Neural crest cell (in vitro differentiated cells): ENCODE measurements around the gene RGS2. TPM values are rescaled to one million over a fixed set of nuclear protein-coding genes. Genes with fewer than 3 reads are reported as not detected.

Experiments
- DNase-seq: peaks from one replicate; pipeline ENCODE4 v3.0.0; 2021; ENCODE audit warnings: low read depth, mixed read lengths, low spot score
- H3K27ac Mint-ChIP-seq: one replicate; pipeline ENCODE4 v1.8.0; 2021; ENCODE audit warnings: mild to moderate bottlenecking, mixed read lengths; ENCODE audit not compliant: unreplicated experiment
- H3K27me3 Mint-ChIP-seq: 2 replicates; pipeline ENCODE4 v1.8.0; 2021; ENCODE audit warnings: low read depth, mild to moderate bottlenecking, mixed read lengths
- H3K36me3 Mint-ChIP-seq: 2 replicates; pipeline ENCODE4 v1.8.0; 2021; ENCODE audit warnings: low read depth, mild to moderate bottlenecking, mixed read lengths
- H3K4me1 Mint-ChIP-seq: 2 replicates; pipeline ENCODE4 v1.8.0; 2021; ENCODE audit warnings: mixed read lengths
- H3K4me3 Mint-ChIP-seq: one replicate; pipeline ENCODE4 v1.8.0; 2021; ENCODE audit warnings: mild to moderate bottlenecking, mixed read lengths
- H3K9me3 Mint-ChIP-seq: 2 replicates; pipeline ENCODE4 v1.8.0; 2021; ENCODE audit warnings: mixed read lengths
- CTCF ChIP-seq: fragments of 200-600 bp; sonication (generic); conservative IDR thresholded peaks from 2 replicates; pipeline ENCODE4 v1.5.0; 2021; ENCODE audit warnings: antibody characterized with exemption, mild to moderate bottlenecking
- total RNA-seq: library from RNA; stranded (reverse); gene quantifications from 2 replicates; pipeline ENCODE4 v1.2.1, GENCODE V29; 2021

The RGS2 gene
- total RNA-seq, 1 donor from 2014 or later = 12.3 TPM

- Mint-ChIP-seq H3K36me3 (no peaks in the 10 kb centered on the region), H3K9me3 (peaks cover 2% of the 10 kb centered on the region), H3K4me3 (no peak overlapping the region), H3K27ac (no peak overlapping the region), H3K4me1 (no peaks in the 10 kb centered on the region), H3K27me3 (no peaks in the 10 kb centered on the region)
- TF ChIP-seq CTCF = no peak
- DNase-seq = no peak
Observed at GRCh38 chr1:192786576-192786975, 22.3 kb upstream of the RGS2 start.

GRCh38 chr1:192787914-192788585 is 20.8 kb upstream of the RGS2 start:
- H3K36me3 Mint-ChIP-seq = no peaks in the 10 kb centered on the region

GRCh38 chr1:192789871-192790270 is 19.0 kb upstream of the RGS2 start:
- TF ChIP-seq CTCF = no peak
- H3K4me1 Mint-ChIP-seq = peaks cover 7% of the 10 kb centered on the region
- no peaks in the 10 kb centered on the region for H3K9me3 Mint-ChIP-seq
- no peak overlapping the region for H3K27ac Mint-ChIP-seq
- no peaks in the 10 kb centered on the region for H3K27me3 Mint-ChIP-seq
- H3K36me3 Mint-ChIP-seq = no peaks in the 10 kb centered on the region
- no peak overlapping the region for H3K4me3 Mint-ChIP-seq
- no peak for DNase-seq

More at GRCh38 chr1:192787914-192788585, 20.8 kb upstream of the RGS2 start:
- Mint-ChIP-seq H3K4me3 (no peak overlapping the region), H3K27me3 (no peaks in the 10 kb centered on the region), H3K9me3 (no peaks in the 10 kb centered on the region), H3K4me1 (no peaks in the 10 kb centered on the region), H3K27ac (no peak overlapping the region)
- no peak for DNase-seq
- TF ChIP-seq CTCF = no peak

GRCh38 chr1:192792628-192793027 is 16.2 kb upstream of the RGS2 start:
- no peak for DNase-seq
- Mint-ChIP-seq H3K27me3 (no peaks in the 10 kb centered on the region), H3K27ac (no peak overlapping the region), H3K4me1 (peaks cover 7% of the 10 kb centered on the region), H3K9me3 (no peaks in the 10 kb centered on the region), H3K4me3 (no peak overlapping the region), H3K36me3 (no peaks in the 10 kb centered on the region)
- TF ChIP-seq CTCF = no peak

- H3K27ac Mint-ChIP-seq = no peak overlapping the region
- H3K27me3 Mint-ChIP-seq = no peaks in the 10 kb centered on the region
Observed at GRCh38 chr1:192793983-192794767, 14.7 kb upstream of the RGS2 start.

More at GRCh38 chr1:192793983-192794767, 14.7 kb upstream of the RGS2 start:
- DNase-seq = no peak
- H3K4me3 Mint-ChIP-seq = no peak overlapping the region
- no peaks in the 10 kb centered on the region for H3K9me3 Mint-ChIP-seq
- H3K36me3 Mint-ChIP-seq = no peaks in the 10 kb centered on the region
- TF ChIP-seq CTCF = no peak
- peaks cover 7% of the 10 kb centered on the region for H3K4me1 Mint-ChIP-seq
